ENCODE measurements around the gene UFSP2. TPM values are rescaled to one million over a fixed set of nuclear protein-coding genes. Genes with fewer than 3 reads are reported as not detected.

UFSP2 gene
- total RNA-seq, 1 experiment from 2014 or later: 44.4 TPM

GRCh38 chr4:185357733-185358440, 67.9 kb downstream of the UFSP2 start:
- POLR2A ChIA-PET: interaction anchor here (1.7 kb wide), 1 partner anchor 153 kb away, joined by 3 read pairs; no protein-coding TSS in a partner anchor
- no TSS peak for BruUV-seq (replicated peaks)
- intact Hi-C loops (cut with micrococcal nuclease): no loop called here

GRCh38 chr4:185357211-185357610, 68.6 kb downstream of the UFSP2 start:
- H3K9me3 Mint-ChIP-seq (ENCODE audit: unreplicated experiment): no peaks in the 10 kb centered on the region
- no peak overlapping the region for H3K27ac Mint-ChIP-seq (ENCODE audit: low read depth, unreplicated experiment)
- no peaks in the 10 kb centered on the region for H3K27me3 Mint-ChIP-seq (ENCODE audit: insufficient read depth, unreplicated experiment)
- CTCF ChIA-PET: interaction anchor here (0.5 kb wide), 1 partner anchor 92 kb away, joined by 3 read pairs; no protein-coding TSS in a partner anchor
- no peaks in the 10 kb centered on the region for H3K36me3 Mint-ChIP-seq (ENCODE audit: insufficient read depth, unreplicated experiment)
- no TSS peak for BruUV-seq (replicated peaks)
- TF ChIP-seq CTCF (IDR thresholded peaks at IDR 0.05; ENCODE audit: unreplicated experiment): no peak
- intact Hi-C loops (cut with micrococcal nuclease): no loop called here
- POLR2A ChIA-PET: interaction anchor here (1.7 kb wide), 1 partner anchor 153 kb away, joined by 3 read pairs; no protein-coding TSS in a partner anchor
- DNase-seq (ENCODE audit: unreplicated experiment): no peak
- no peaks in the 10 kb centered on the region for H3K4me1 Mint-ChIP-seq (ENCODE audit: insufficient read depth, unreplicated experiment)
- H3K4me3 Mint-ChIP-seq (ENCODE audit: unreplicated experiment): no peak overlapping the region

More at GRCh38 chr4:185357733-185358440, 67.9 kb downstream of the UFSP2 start:
- TF ChIP-seq CTCF (IDR thresholded peaks at IDR 0.05; ENCODE audit: unreplicated experiment): no peak
- H3K27ac Mint-ChIP-seq (ENCODE audit: low read depth, unreplicated experiment): no peak overlapping the region
- H3K9me3 Mint-ChIP-seq (ENCODE audit: unreplicated experiment): no peaks in the 10 kb centered on the region
- peaks cover 3% of the 10 kb centered on the region for H3K36me3 Mint-ChIP-seq (ENCODE audit: insufficient read depth, unreplicated experiment)
- CTCF ChIA-PET: no interaction called here
- no peaks in the 10 kb centered on the region for H3K4me1 Mint-ChIP-seq (ENCODE audit: insufficient read depth, unreplicated experiment)
- H3K4me3 Mint-ChIP-seq (ENCODE audit: unreplicated experiment): no peak overlapping the region
- no peaks in the 10 kb centered on the region for H3K27me3 Mint-ChIP-seq (ENCODE audit: insufficient read depth, unreplicated experiment)
- no peak for DNase-seq (ENCODE audit: unreplicated experiment)

DNA sequence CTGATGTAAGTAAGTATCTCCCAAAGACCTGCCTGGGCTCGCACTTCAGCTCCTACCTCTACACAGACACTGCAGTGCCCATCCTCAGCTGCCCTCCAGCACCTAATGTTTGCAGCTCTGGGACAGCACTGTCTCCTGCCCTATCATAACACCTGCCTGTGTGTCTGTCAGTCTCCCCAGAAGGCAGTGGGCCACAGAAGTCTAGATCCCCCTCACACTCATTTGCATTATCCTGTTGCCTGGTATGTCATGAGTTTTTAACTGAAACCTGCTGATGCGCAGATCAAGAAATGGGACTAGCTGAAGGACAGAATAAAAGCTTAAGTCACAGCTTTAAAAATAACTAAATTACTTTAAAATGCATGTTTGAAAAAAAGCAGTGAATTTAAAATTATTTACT, 73.0 kb downstream of the UFSP2 start:
- H3K36me3 Mint-ChIP-seq (ENCODE audit: insufficient read depth, unreplicated experiment): peaks cover 7% of the 10 kb centered on the region

GRCh38 chr4:185352202-185352601, 73.6 kb downstream of the UFSP2 start:
- Mint-ChIP-seq H3K36me3 (ENCODE audit: insufficient read depth, unreplicated experiment) (peaks cover 11% of the 10 kb centered on the region), H3K4me1 (ENCODE audit: insufficient read depth, unreplicated experiment) (no peaks in the 10 kb centered on the region), H3K27ac (ENCODE audit: low read depth, unreplicated experiment) (no peak overlapping the region), H3K4me3 (ENCODE audit: unreplicated experiment) (no peak overlapping the region), H3K27me3 (ENCODE audit: insufficient read depth, unreplicated experiment) (no peaks in the 10 kb centered on the region), H3K9me3 (ENCODE audit: unreplicated experiment) (no peaks in the 10 kb centered on the region)
- intact Hi-C loops (cut with micrococcal nuclease): no loop called here
- CTCF ChIA-PET: no interaction called here
- POLR2A ChIA-PET: no interaction called here
- DNase-seq (ENCODE audit: unreplicated experiment): no peak
- BruUV-seq (replicated peaks): no TSS peak
- no peak for TF ChIP-seq CTCF (IDR thresholded peaks at IDR 0.05; ENCODE audit: unreplicated experiment)

More for the DNA sequence above, 73.0 kb downstream of the UFSP2 start:
- intact Hi-C loops (cut with micrococcal nuclease): no loop called here
- ChIA-PET CTCF (no interaction called here), POLR2A (interaction anchor here (0.9 kb wide), 1 partner anchor 50 kb away, joined by 3 read pairs; no protein-coding TSS in a partner anchor)
- TF ChIP-seq CTCF (IDR thresholded peaks at IDR 0.05; ENCODE audit: unreplicated experiment): no peak
- no TSS peak for BruUV-seq (replicated peaks)
- no peak for DNase-seq (ENCODE audit: unreplicated experiment)
- Mint-ChIP-seq H3K9me3 (ENCODE audit: unreplicated experiment) (no peaks in the 10 kb centered on the region), H3K27ac (ENCODE audit: low read depth, unreplicated experiment) (no peak overlapping the region), H3K27me3 (ENCODE audit: insufficient read depth, unreplicated experiment) (no peaks in the 10 kb centered on the region), H3K4me1 (ENCODE audit: insufficient read depth, unreplicated experiment) (no peaks in the 10 kb centered on the region), H3K4me3 (ENCODE audit: unreplicated experiment) (no peak overlapping the region)

Measured in MCF 10A (cell line).